ENCODE results near the gene NOB1. TPM values are rescaled to one million over a fixed set of nuclear protein-coding genes. Genes with fewer than 3 reads are reported as not detected.

NOB1 gene
- total and polyA plus RNA-seq, 9 of the 15 experiments (the other 6 are each of a cell fraction or from before 2014, with no cell fraction given): 42.4 to 148 (median 116) TPM

GRCh38 chr16:69725480-69726312 is 29.0 kb downstream of the NOB1 start:
- H3K9me3 ChIP-seq (replicated peaks; ENCODE audit: control insufficient read depth, insufficient read depth, low read depth, low read length): no peaks in the 10 kb centered on the region
- DNase-seq (ENCODE audit: extremely low read depth in 1 of 4, low spot score in 3 of 4) (peak in 1 of 4 experiments; percentile 50), ATAC-seq (no peak), FAIRE-seq (no peak)
- peaks cover 26 to 44% of the 10 kb centered on the region in 2 experiments; a peak in 4 of 5 replicates for H3K4me1 ChIP-seq (replicated peaks in 1 of 2; ENCODE audit: control insufficient read depth in 2 of 2, insufficient read depth in 2 of 2, low read length in 2 of 2)
- peaks cover 57% of the 10 kb centered on the region for H3K79me2 ChIP-seq (ENCODE audit: control insufficient read depth, insufficient read depth, low read length)
- ChIA-PET CTCF (ENCODE audit: low intra/inter-chr PET ratio) (no interaction called here), POLR2A (interaction anchor here (0.7 to 8.6 kb wide), 20 partner anchors 8 to 385 kb away, joined by 3 to 66 read pairs (median 4); partner anchors contain the start of gene NOB1)
- TSS peak; percentile 84 for BruUV-seq (replicated peaks)
- peak overlapping the region; percentile 52 for H3K4me3 ChIP-seq
- peak overlapping the region; percentile 99 for H3K4me2 ChIP-seq (ENCODE audit: insufficient read depth, low read length)
- peaks cover 6% of the 10 kb centered on the region; the same call in 1 of the 3 replicates for H3K36me3 ChIP-seq (ENCODE audit: control insufficient read depth, insufficient read depth, low read length)
- in situ Hi-C loops (cut with MboI) (no loop called here), intact Hi-C loops (cut with micrococcal nuclease) (no loop called here)
- no peaks in the 10 kb centered on the region for H3K9me1 ChIP-seq (ENCODE audit: control insufficient read depth, insufficient read depth, low read length)
- H4K20me1 ChIP-seq (replicated peaks; ENCODE audit: control insufficient read depth, insufficient read depth, low read length): no peaks in the 10 kb centered on the region
- 3% methylated on average over 32 of the region's 32 CpGs for WGBS (ENCODE audit: insufficient coverage, low coverage, missing lambda C conversion rate)
- no peaks in the 10 kb centered on the region; a peak in 1 of 5 replicates for H3K27me3 ChIP-seq (ENCODE audit: control insufficient read depth in 2 of 2, insufficient read depth in 2 of 2, low read length in 2 of 2)
- H3K27ac ChIP-seq (ENCODE audit: extremely low read depth, low read depth, low read length): peak overlapping the region; percentile 97
- H3K9ac ChIP-seq (ENCODE audit: insufficient read depth in 1 of 2, low read depth in 2 of 2, low read length in 2 of 2): peak overlapping the region; percentile 89 to 92
- H2AFZ ChIP-seq (ENCODE audit: low read depth, low read length): peak overlapping the region; percentile 96
- TF ChIP-seq ZNF717 (CRISPR knock-in tag; IDR thresholded peaks at IDR 0.05) (no peak), MBD1 (CRISPR knock-in tag; IDR thresholded peaks at IDR 0.05) (no peak), GTF3C2 (IDR thresholded peaks at IDR 0.05; ENCODE audit: borderline replicate concordance, extremely low read depth, insufficient read length) (no peak), ZNF347 (CRISPR knock-in tag; IDR thresholded peaks at IDR 0.05; ENCODE audit: low read depth) (no peak), FOXK1 (CRISPR knock-in tag; IDR thresholded peaks at IDR 0.05; ENCODE audit: borderline replicate concordance) (no peak), PREB (CRISPR knock-in tag; IDR thresholded peaks at IDR 0.05) (no peak), ATF2 (CRISPR knock-in tag; IDR thresholded peaks at IDR 0.05) (no peak), PHF21A (IDR thresholded peaks at IDR 0.05; ENCODE audit: borderline replicate concordance, low read depth) (no peak), CREM (IDR thresholded peaks at IDR 0.05; ENCODE audit: low read depth) (peak; percentile 40; the same call in 1 of the 2 replicates), ARID1B (IDR thresholded peaks at IDR 0.05) (peak; percentile 42; the same call in 1 of the 2 replicates), DDX20 (tag; IDR thresholded peaks at IDR 0.05; ENCODE audit: low read depth) (no peak), KLF6 (CRISPR knock-in tag; IDR thresholded peaks at IDR 0.05; ENCODE audit: borderline replicate concordance) (no peak), ZNF696 (CRISPR knock-in tag; conservative IDR thresholded peaks at IDR 0.05) (no peak), ZNF324 (CRISPR knock-in tag; IDR thresholded peaks at IDR 0.05) (no peak)

All from K562 (cell line).